NCI-H1105 treated with DMSO at 0.1 percent for 48 hours (cell line): ENCODE results near the gene ZNF841.
"Not testable (repeated sequence)": the region's sequence is repeated elsewhere in the genome, so short reads cannot be mapped to it uniquely, and the experiment has no call there.

ENCODE experiments used
- DNase-seq: peaks from one replicate; lab custom pipeline; 2025; lab: John Stamatoyannopoulos, UW

The ZNF841 gene

GRCh38 chr19:52066258-52066863, 29.2 kb downstream of the ZNF841 start:
- DNase-seq, result no peak

- DNase-seq, result no peak
Observed at GRCh38 chr19:52065399-52065798, 30.2 kb downstream of the ZNF841 start.

- not testable (repeated sequence) for DNase-seq
Observed at GRCh38 chr19:52056480-52056879, 39.1 kb downstream of the ZNF841 start.

DNA sequence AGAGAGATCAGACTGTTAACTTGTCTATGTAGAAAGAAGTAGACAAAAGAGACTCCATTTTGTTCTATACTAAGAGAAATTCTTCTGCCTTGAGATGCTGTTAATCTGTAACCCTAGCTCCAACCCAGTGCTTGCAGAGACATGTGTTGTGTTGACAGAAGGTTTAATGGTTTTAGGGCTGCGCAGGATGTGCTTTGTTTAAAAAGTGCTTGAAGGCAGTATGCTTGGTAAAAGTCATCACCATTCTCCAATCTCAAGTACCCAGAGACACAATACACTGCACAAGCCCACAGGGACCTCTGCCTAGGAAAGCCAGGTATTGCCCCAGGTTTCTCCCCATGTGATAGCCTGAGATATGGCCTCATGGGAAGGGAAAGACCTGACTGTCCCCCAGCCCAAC, 43.8 kb downstream of the ZNF841 start:
- DNase-seq, result not testable (repeated sequence)

- DNase-seq, result peak; percentile 94
Observed at GRCh38 chr19:52048555-52049501, 46.7 kb downstream of the ZNF841 start, which contains the start of gene ZNF432. Gene ZNF432, minus strand, starts transcription at chr19:52048838. Its CDS starts 1,970 bp downstream, at chr19:52046868.

- DNase-seq, result no peak
Observed at GRCh38 chr19:52039169-52039568, 56.4 kb downstream of the ZNF841 start.

DNA sequence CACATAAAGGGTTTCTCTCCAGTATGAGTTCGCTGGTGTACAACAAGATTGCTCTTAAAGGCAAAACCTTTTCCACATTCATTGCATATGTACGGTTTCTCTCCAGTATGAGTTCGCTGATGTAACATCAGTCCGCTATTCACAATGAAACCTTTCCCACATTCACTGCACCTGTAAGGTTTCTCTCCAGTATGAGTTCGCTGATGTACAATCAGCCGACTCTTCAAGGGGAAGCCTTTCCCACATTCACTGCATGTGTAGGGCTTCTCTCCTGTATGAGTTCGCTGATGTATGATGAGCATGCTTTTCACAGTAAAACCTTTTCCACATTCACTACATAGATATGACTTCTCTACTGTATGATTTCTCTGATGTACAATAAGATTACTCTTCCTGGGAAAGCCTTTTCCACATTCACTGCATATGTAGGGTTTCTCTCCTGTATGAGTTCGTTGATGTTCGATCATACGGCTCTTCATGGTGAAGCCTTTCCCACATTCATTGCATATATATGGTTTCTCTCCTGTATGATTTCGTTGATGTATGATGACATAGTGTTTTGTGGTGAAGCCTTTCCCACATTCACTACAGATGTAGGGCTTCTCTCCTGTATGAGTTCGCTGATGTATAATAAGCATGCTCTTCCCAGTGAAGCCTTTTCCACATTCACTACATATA, 61.4 kb downstream of the ZNF841 start:
- no peak for DNase-seq

DNA sequence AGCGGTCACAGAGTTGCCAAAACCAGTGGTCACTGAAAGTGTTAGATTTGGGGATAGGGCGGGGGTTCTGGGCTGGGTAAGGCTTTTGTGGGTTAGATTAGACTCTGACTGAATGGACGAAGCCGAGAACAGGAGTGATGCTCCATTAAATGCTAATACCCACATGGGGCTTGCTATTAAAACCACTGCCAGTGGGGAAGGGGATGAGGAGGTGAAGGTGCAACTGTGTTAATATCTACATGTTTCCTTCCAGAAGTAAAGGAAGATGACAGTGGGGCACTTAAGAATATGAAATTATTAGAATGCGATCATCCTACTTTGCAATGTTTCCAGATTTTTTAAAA, 66.8 kb downstream of the ZNF841 start:
- no peak for DNase-seq

- peak; percentile 95 for DNase-seq
Observed at GRCh38 chr19:52028027-52028779, 67.4 kb downstream of the ZNF841 start, which contains the start of gene ZNF614. Gene ZNF614, minus strand, starts transcription at chr19:52028379. Its CDS starts 2,634 bp downstream, at chr19:52025745.

DNA sequence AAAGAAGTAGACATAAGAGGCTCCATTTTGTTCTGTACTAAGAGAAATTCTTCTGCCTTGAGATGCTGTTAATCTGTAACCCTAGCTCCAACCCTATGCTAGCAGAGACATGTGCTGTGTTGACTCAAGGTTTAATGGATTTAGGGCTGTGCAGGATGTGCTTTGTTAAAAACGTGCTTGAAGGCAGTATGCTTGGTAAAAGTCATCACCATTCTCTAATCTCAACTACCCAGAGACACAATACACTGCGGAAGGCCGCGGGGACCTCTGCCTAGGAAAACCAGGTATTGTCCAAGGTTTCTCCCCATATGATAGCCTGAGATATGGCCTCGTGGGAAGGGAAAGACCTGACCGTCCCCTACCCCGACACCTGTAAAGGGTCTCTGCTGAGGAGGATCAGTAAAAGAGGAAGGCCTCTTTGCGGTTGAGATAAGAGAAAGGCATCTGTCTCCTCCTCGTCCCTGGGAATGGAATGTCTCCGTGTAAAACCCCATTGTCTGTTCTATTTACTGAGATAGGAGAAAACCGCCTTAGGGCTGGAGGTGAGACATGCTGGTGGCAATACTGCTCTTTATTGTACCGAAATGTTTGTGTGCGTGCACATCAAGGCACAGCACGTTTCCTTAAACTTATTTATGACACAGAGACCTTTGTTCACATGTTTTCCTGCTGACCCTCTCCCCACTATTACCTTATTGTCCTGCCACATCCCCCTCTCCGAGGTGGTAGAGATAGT, 69.1 kb downstream of the ZNF841 start:
- not testable (repeated sequence) for DNase-seq

GRCh38 chr19:52024478-52024877, 71.1 kb downstream of the ZNF841 start:
- DNase-seq, result not testable (repeated sequence)

- no peak for DNase-seq
Observed at GRCh38 chr19:52022193-52022592, 73.4 kb downstream of the ZNF841 start.

DNA sequence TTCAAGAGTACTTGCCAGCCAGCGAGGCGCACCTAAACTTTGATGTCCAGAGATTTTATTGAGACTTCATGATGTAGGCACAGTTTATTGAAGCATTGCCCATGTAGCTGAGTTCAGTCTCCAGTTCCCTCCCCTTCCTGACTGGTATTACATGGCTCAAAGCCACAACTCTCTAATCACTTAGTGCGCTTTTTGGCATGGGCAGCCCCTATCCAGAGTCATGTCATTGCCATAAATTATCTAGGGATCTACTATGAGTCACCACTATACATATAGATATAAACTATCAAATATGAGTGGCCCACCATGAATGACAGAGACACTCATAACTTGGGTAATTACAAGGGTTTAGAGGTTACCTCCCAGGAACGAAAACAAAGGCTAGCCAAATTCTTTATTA, 75.1 kb downstream of the ZNF841 start:
- DNase-seq, result no peak
